Activated CD4-positive, alpha-beta T cell treated with anti-CD3 and anti-CD28 coated beads, Interleukin-2, amount 10 ng/mL, durations not matched to agents 24 days and 14 days (primary cell): Measurements from ENCODE around the gene NLGN1. TPM values are rescaled to one million over a fixed set of nuclear protein-coding genes. Genes with fewer than 3 reads are reported as not detected.

Experiments
- DNase-seq: peaks from one replicate; pipeline ENCODE4 v3.0.0; 2022
- H3K27ac Mint-ChIP-seq: one replicate; pipeline ENCODE4 v1.8.0; 2022; ENCODE audit warnings: mild to moderate bottlenecking, mixed read lengths
- H3K27me3 Mint-ChIP-seq: one replicate; pipeline ENCODE4 v1.8.0; 2022; ENCODE audit warnings: mixed read lengths
- H3K36me3 Mint-ChIP-seq: one replicate; pipeline ENCODE4 v1.8.0; 2022; ENCODE audit warnings: low read depth, mild to moderate bottlenecking, mixed read lengths
- H3K4me1 Mint-ChIP-seq: one replicate; pipeline ENCODE4 v1.8.0; 2021; ENCODE audit warnings: mixed read lengths
- H3K4me3 Mint-ChIP-seq: one replicate; pipeline ENCODE4 v1.8.0; 2022; ENCODE audit warnings: mild to moderate bottlenecking, moderate library complexity, mixed read lengths
- H3K9me3 Mint-ChIP-seq: one replicate; pipeline ENCODE4 v1.8.0; 2021; ENCODE audit warnings: mixed read lengths
- intact Hi-C: fragments of 100-400 bp; cut with micrococcal nuclease; formaldehyde crosslinking; loops from one replicate; pipeline ENCODE4 v1.15.1; 2023
- total RNA-seq: library from RNA; stranded (reverse); gene quantifications from 2 replicates; pipeline ENCODE4 v1.2.3, GENCODE V29; 2022

NLGN1 gene
- total RNA-seq, 1 donor from 2014 or later, result not detected

GRCh38 chr3:173911446-173911845 lies 513.9 kb downstream of the NLGN1 start:
- Mint-ChIP-seq H3K36me3 (no peaks in the 10 kb centered on the region), H3K27me3 (no peaks in the 10 kb centered on the region)
- intact Hi-C loops, result no loop called here

DNA sequence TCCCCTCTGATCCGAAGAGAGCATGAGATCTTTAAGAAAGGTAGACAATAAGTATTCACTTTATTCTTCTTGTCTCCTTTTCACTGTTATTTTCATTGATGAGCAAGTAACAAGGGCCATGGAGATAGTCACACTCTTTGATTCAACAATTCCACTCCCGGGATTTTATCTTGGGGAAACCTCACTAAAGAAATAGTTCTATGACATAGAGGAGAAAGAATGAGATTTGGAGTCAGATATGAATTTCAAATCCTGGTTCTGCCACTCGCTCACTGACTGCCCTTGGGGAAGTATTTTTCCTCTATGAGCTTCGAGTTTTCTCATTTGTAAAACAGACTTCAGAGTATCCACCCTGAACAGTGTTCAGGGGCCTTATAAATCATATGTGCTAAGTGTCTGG lies 514.6 kb downstream of the NLGN1 start:
- no peaks in the 10 kb centered on the region for H3K9me3 Mint-ChIP-seq
- no peak overlapping the region for H3K27ac Mint-ChIP-seq
- H3K4me1 Mint-ChIP-seq, result no peaks in the 10 kb centered on the region
- no peaks in the 10 kb centered on the region for H3K27me3 Mint-ChIP-seq
- H3K36me3 Mint-ChIP-seq, result no peaks in the 10 kb centered on the region
- no peak overlapping the region for H3K4me3 Mint-ChIP-seq
- intact Hi-C loops, result no loop called here
- no peak for DNase-seq

More at GRCh38 chr3:173911446-173911845, 513.9 kb downstream of the NLGN1 start:
- no peaks in the 10 kb centered on the region for H3K4me1 Mint-ChIP-seq
- no peaks in the 10 kb centered on the region for H3K9me3 Mint-ChIP-seq
- no peak overlapping the region for H3K4me3 Mint-ChIP-seq
- no peak overlapping the region for H3K27ac Mint-ChIP-seq
- DNase-seq, result no peak

GRCh38 chr3:173913397-173913796 lies 515.9 kb downstream of the NLGN1 start:
- Mint-ChIP-seq H3K27me3 (no peaks in the 10 kb centered on the region), H3K4me3 (no peak overlapping the region), H3K4me1 (no peaks in the 10 kb centered on the region), H3K9me3 (no peaks in the 10 kb centered on the region), H3K36me3 (no peaks in the 10 kb centered on the region), H3K27ac (no peak overlapping the region)
- DNase-seq, result no peak
- intact Hi-C loops, result no loop called here

DNA sequence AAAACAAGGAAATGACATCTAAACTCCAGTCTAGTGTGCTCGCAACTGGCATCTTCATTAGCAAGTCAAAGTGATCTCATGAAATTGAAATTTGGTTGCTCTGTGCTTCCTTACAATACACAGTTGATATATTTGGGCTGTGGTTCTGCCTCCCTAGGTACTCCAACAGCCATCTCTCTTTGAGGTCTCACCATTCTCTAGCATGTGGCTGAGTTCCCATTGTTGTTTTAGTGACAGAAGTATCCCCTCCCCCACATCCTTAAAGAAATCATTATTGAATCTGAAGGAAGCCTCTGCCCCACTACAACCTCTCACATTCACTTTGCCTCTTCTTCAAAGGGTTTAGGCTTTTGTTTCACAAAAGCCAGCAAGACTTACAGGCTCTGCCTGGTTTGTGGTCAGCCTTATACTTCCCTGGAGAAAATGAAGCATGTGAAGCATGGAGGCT lies 516.5 kb downstream of the NLGN1 start:
- Mint-ChIP-seq H3K4me3 (no peak overlapping the region), H3K27ac (no peak overlapping the region), H3K9me3 (no peaks in the 10 kb centered on the region), H3K4me1 (no peaks in the 10 kb centered on the region), H3K27me3 (no peaks in the 10 kb centered on the region), H3K36me3 (no peaks in the 10 kb centered on the region)
- no peak for DNase-seq
- intact Hi-C loops, result no loop called here

DNA sequence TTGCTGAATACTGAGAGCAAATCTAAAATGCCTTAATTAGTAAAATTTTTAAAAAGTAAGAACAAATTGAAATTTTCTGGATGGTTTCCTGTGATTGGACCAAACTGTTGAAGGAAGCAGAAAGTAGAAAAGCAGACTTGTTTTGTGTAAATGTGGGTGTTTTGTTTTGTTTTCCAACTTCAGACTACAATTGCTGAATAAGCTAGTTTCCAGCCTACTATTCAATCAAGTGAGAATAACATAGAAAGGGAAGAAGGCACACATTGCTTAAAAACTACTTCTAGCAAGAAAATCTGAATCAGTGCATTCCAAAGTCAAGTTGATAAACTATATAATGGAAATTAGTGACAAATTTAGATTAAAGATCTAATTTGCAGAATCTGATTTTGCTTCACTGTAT lies 519.3 kb downstream of the NLGN1 start:
- no peaks in the 10 kb centered on the region for H3K9me3 Mint-ChIP-seq
- no peak overlapping the region for H3K4me3 Mint-ChIP-seq
- H3K4me1 Mint-ChIP-seq, result no peaks in the 10 kb centered on the region
- no peak for DNase-seq
- H3K27ac Mint-ChIP-seq, result no peak overlapping the region
- no peaks in the 10 kb centered on the region for H3K36me3 Mint-ChIP-seq
- H3K27me3 Mint-ChIP-seq, result no peaks in the 10 kb centered on the region
- intact Hi-C loops, result no loop called here

DNA sequence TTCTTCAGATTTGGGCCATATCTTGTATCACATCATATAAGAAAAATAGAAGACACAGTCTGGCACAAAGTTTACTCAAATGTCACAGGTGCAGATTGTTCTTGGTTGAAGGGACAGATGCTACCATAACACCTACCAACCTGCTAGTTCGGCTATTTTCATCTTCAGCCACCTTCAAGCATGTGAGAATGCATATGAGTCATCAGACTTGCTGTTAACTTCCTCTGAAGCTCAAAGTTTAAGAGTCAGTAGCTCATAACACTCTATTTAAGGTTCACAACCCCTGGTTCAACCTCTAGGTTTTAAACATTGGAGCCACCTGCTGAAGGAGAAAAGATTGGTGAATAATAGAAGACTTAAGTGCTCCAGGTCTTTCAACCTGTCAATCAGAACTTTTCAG lies 522.8 kb downstream of the NLGN1 start:
- no peak overlapping the region for H3K4me3 Mint-ChIP-seq

GRCh38 chr3:173921732-173922131 lies 524.2 kb downstream of the NLGN1 start:
- intact Hi-C loops, result no loop called here
- H3K4me1 Mint-ChIP-seq, result no peaks in the 10 kb centered on the region
- H3K27ac Mint-ChIP-seq, result no peak overlapping the region
- no peak overlapping the region for H3K4me3 Mint-ChIP-seq
- H3K36me3 Mint-ChIP-seq, result no peaks in the 10 kb centered on the region
- no peaks in the 10 kb centered on the region for H3K27me3 Mint-ChIP-seq
- H3K9me3 Mint-ChIP-seq, result no peaks in the 10 kb centered on the region
- no peak for DNase-seq

More for the DNA sequence above, 522.8 kb downstream of the NLGN1 start:
- no peak overlapping the region for H3K27ac Mint-ChIP-seq
- no peaks in the 10 kb centered on the region for H3K36me3 Mint-ChIP-seq
- DNase-seq, result no peak
- H3K4me1 Mint-ChIP-seq, result no peaks in the 10 kb centered on the region
- no peaks in the 10 kb centered on the region for H3K27me3 Mint-ChIP-seq
- intact Hi-C loops, result no loop called here
- no peaks in the 10 kb centered on the region for H3K9me3 Mint-ChIP-seq

DNA sequence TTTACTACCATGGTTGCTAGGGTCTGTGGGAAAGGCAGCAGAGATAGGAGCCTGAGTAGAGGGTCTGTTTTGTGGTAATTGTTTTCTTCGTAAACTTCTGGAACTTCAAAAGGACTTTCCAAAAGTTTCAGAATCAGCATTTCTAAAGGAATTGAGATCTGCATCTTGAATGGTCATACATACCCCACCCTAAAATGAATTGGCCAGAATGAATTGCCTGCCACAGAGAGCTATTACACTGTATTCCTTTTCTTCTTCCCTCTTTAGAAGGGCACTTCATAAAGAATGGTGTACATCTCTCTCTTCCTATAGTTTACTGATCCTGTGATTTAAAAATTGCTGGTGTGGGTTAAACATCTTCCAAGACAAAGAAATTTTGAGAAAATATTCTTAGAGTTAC lies 525.7 kb downstream of the NLGN1 start:
- no peak for DNase-seq
- Mint-ChIP-seq H3K27me3 (no peaks in the 10 kb centered on the region), H3K4me1 (no peaks in the 10 kb centered on the region), H3K36me3 (no peaks in the 10 kb centered on the region), H3K4me3 (no peak overlapping the region), H3K9me3 (no peaks in the 10 kb centered on the region), H3K27ac (no peak overlapping the region)
- intact Hi-C loops, result no loop called here

DNA sequence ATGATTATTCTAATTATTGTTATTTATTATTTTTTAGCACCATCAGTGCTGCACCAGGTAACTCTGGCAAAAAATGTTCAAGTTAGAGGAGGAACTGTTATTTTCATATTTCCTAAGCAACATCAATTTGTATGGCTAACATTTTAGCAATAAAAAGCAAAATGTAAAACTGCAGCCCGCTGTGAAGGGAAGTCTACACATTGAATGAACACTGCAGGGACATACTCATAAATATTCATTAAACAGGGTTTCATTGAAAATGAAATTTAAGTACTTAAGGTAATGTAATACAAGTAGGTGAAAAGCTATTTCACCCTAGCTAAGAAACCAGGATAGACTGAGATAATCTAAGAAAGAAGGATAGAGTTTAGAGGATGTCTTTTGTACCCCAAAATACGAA lies 532.7 kb downstream of the NLGN1 start:
- H3K9me3 Mint-ChIP-seq, result no peaks in the 10 kb centered on the region
- intact Hi-C loops, result no loop called here
- H3K27me3 Mint-ChIP-seq, result no peaks in the 10 kb centered on the region
- H3K36me3 Mint-ChIP-seq, result no peaks in the 10 kb centered on the region
- no peak overlapping the region for H3K27ac Mint-ChIP-seq
- no peak overlapping the region for H3K4me3 Mint-ChIP-seq
- no peaks in the 10 kb centered on the region for H3K4me1 Mint-ChIP-seq
- no peak for DNase-seq

GRCh38 chr3:173932624-173933023 lies 535.1 kb downstream of the NLGN1 start:
- Mint-ChIP-seq H3K27ac (no peak overlapping the region), H3K9me3 (no peaks in the 10 kb centered on the region), H3K27me3 (no peaks in the 10 kb centered on the region), H3K36me3 (no peaks in the 10 kb centered on the region), H3K4me1 (no peaks in the 10 kb centered on the region), H3K4me3 (no peak overlapping the region)
- no peak for DNase-seq
- intact Hi-C loops, result no loop called here

DNA sequence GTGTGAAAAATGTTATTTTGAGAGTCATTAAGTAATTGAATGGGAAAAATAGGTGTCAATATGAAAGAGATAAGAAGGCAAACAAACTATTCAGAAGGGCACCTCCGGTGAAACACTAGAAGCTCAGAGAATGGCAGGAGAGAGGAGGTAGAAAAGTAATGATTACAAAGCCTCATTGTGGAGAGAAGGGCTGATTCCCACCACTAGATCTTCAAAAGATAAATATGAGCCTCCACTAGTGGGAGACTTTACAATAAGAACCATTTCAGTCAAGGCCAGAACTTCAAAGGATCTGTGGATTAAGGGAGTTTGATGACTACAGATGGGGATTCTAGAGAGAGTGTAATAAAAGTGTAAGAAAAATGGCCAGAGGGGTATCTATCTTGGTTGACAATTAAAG lies 535.6 kb downstream of the NLGN1 start:
- Mint-ChIP-seq H3K9me3 (no peaks in the 10 kb centered on the region), H3K36me3 (no peaks in the 10 kb centered on the region), H3K4me3 (no peak overlapping the region), H3K4me1 (no peaks in the 10 kb centered on the region), H3K27ac (no peak overlapping the region), H3K27me3 (no peaks in the 10 kb centered on the region)
- intact Hi-C loops, result no loop called here
- DNase-seq, result no peak

DNA sequence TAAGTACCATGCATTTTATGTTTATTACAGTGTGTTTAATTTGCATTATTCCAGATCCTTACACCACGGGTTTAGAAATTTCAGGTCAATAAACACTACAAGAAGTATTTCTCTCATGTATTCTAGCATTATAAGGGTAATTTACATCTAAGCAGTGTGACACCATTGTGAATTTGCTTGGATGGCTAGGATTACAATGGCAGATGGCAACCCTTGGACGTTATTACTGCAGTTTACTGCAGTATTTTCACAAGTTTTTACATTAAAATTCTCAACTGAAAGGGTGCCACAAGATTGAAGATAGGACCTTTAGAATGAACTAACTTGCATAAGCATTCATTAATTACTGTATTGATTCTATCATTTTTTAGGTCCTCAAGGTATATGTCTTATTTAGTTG lies 538.8 kb downstream of the NLGN1 start:
- no peak overlapping the region for H3K27ac Mint-ChIP-seq
- intact Hi-C loops, result no loop called here
- H3K4me3 Mint-ChIP-seq, result no peak overlapping the region
- H3K4me1 Mint-ChIP-seq, result no peaks in the 10 kb centered on the region
- no peak for DNase-seq
- H3K27me3 Mint-ChIP-seq, result no peaks in the 10 kb centered on the region
- H3K36me3 Mint-ChIP-seq, result no peaks in the 10 kb centered on the region
- no peaks in the 10 kb centered on the region for H3K9me3 Mint-ChIP-seq

- intact Hi-C loops, result no loop called here
These were observed 540.6 kb downstream of the NLGN1 start for GRCh38 chr3:173938159-173938558.

DNA sequence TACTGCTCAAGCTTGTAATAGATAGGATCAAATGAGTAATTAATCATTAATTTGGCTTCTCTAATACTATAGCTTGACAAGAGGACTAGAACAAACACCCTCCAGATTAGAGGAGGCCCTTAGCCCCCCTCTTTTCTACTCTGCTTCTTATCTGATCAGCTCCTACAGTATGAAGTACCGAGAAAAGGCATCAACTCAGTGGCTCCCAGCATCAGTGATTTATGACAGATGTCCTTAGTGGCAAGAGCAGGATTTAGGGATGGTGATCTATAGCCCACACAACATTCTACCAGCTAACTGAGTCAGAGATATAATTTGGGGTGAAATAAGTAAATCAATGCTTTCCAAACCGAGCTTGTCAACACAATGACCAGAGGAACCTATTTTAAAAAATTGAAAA lies 541.1 kb downstream of the NLGN1 start:
- intact Hi-C loops, result no loop called here
- DNase-seq, result no peak

More at GRCh38 chr3:173938159-173938558, 540.6 kb downstream of the NLGN1 start:
- Mint-ChIP-seq H3K4me1 (no peaks in the 10 kb centered on the region), H3K9me3 (no peaks in the 10 kb centered on the region), H3K27me3 (no peaks in the 10 kb centered on the region), H3K27ac (no peak overlapping the region), H3K36me3 (no peaks in the 10 kb centered on the region), H3K4me3 (no peak overlapping the region)
- DNase-seq, result no peak

GRCh38 chr3:173939331-173939730 lies 541.8 kb downstream of the NLGN1 start:
- intact Hi-C loops, result no loop called here
- no peaks in the 10 kb centered on the region for H3K36me3 Mint-ChIP-seq
- no peaks in the 10 kb centered on the region for H3K27me3 Mint-ChIP-seq
- no peaks in the 10 kb centered on the region for H3K9me3 Mint-ChIP-seq
- H3K27ac Mint-ChIP-seq, result no peak overlapping the region
- no peak overlapping the region for H3K4me3 Mint-ChIP-seq
- DNase-seq, result no peak
- H3K4me1 Mint-ChIP-seq, result no peaks in the 10 kb centered on the region

More for the DNA sequence above, 541.1 kb downstream of the NLGN1 start:
- Mint-ChIP-seq H3K27ac (no peak overlapping the region), H3K4me1 (no peaks in the 10 kb centered on the region), H3K36me3 (no peaks in the 10 kb centered on the region), H3K27me3 (no peaks in the 10 kb centered on the region), H3K4me3 (no peak overlapping the region), H3K9me3 (no peaks in the 10 kb centered on the region)
